Measurements from ENCODE around the gene CXorf49B.
"Not testable (repeated sequence)": the region's sequence is repeated elsewhere in the genome, so short reads cannot be mapped to it uniquely, and the experiment has no call there.

The CXorf49B gene

GRCh38 chrX:71763049-71763448, at the start of gene CXorf49B:
TSS of gene CXorf49B (plus strand) at chrX:71763349. CDS start at chrX:71763424, 75 bp downstream.
- not testable (repeated sequence) for DNase-seq

DNA sequence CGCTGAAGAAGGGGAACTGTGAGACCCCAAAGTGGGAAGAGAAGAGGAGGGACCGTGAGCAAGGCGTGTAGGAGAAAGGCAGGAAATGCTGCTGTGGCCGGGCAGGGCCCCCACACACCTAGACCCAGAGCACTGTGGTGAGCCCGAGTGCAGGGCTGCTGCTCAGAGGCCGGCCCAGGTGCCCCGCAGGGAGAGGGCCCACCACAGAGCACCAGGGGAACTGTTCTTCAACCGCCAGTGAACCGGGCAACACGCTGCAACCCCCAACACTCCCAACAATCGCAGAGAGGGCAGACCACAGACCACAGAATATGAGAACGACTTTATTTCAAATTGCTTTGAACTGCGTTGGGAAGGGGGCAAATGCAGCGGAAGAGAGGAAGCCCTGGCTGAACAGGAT, 49.1 kb upstream of the CXorf49B start:
- not testable (repeated sequence) for DNase-seq

DNA sequence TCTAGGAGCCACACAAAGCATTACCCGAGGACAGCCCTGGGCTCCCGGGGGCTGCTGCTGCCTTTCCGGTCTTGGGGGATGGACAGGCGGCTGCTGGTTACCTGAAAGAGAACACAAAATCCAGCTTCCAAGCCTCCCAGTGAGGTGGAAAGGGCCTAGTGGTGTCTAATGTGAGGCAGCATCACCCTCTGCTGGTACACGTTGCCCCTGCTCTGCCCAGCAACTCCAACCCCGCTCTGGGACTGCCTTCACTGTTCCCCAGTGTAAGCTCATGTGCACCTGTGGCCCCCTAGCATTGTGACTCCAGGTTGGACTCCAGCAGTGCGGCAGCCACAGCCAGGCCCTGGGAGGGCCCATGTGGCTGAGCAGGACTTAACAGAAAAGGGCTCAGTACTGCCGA, 47.6 kb upstream of the CXorf49B start:
- DNase-seq, result not testable (repeated sequence)

- not testable (repeated sequence) for DNase-seq
These were observed 46.8 kb upstream of the CXorf49B start for GRCh38 chrX:71716323-71716722.

DNA sequence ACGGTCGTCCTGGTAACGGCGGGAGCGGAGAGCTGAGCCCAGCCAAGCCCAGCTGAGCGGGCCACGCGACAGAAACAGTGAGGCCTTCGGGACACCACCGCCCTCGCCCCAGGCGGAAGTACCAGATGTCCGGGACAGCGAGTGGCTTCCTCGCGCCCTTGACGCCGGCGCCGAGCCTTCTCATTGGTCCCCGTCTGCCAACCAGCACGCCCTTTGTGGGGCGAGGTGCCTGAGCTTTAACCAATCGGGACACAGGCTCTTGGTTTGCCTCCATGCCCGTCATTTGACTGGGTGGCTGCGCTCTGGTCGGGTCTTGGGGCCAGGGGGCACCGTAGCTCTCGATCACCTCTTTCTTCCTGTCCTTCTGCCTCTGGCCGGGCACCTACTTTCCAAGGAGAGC, 45.0 kb upstream of the CXorf49B start, which contains the start of gene CXorf49:
CXorf49 (minus strand) TSS at position 101 of the 400 bp plus-strand sequence. CDS start 134 bp downstream, outside the sequence.
- DNase-seq, result not testable (repeated sequence)

GRCh38 chrX:71719195-71719594, 44.0 kb upstream of the CXorf49B start:
- DNase-seq, result not testable (repeated sequence)

DNA sequence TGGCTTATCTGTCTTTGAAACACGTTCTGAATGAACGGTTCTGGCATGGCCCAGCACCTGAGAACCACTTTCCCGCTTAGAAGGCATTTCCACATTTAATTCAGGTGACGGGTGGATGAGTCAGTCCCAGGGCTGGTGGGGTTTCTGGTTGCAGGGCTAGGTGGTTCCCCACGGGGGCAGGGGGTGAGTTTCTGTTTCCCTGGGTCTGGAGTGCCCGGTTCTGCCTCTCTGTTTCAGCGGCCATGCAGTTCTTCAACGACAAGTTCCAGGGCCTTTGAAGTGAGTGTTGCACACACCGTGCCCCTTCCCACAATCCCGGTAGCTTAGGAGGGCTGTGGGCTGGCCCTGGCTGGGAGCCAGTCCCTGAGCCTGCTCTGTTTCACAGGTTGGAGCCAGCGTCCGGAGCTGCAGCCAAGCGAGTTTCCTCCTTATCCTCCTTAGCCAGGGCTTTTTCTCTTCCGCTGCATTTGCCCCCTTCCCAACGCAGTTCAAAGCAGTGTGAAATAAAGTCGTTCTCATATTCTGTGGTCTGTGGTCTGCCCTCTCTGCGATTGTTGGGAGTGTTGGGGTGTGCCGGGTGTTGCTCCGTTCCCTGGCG, 42.8 kb upstream of the CXorf49B start:
- DNase-seq, result not testable (repeated sequence)

DNA sequence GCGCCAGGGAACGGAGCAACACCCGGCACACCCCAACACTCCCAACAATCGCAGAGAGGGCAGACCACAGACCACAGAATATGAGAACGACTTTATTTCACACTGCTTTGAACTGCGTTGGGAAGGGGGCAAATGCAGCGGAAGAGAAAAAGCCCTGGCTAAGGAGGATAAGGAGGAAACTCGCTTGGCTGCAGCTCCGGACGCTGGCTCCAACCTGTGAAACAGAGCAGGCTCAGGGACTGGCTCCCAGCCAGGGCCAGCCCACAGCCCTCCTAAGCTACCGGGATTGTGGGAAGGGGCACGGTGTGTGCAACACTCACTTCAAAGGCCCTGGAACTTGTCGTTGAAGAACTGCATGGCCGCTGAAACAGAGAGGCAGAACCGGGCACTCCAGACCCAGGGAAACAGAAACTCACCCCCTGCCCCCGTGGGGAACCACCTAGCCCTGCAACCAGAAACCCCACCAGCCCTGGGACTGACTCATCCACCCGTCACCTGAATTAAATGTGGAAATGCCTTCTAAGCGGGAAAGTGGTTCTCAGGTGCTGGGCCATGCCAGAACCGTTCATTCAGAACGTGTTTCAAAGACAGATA, 2.4 kb upstream of the CXorf49B start:
- not testable (repeated sequence) for DNase-seq

DNA sequence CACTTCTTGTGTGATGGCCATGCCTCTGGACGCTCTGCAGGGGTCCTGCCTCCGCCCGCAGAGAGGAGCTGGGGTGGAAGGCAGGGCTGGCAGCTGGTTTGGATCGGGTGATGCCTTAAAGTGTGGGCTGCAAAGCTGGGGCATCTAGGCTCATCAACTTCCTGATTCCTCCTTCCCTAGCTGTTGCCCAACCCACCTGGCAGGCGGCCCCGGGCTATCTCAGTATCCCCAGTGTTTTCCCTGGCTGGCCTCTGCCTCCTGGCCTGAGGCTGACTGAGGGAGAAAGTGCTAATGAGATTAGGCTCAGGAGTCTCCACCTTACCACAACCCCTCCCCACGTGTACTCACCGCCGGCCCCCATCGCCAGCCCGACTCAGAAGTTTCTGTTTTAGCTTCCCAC, 1.7 kb downstream of the CXorf49B start:
- not testable (repeated sequence) for DNase-seq

DNA sequence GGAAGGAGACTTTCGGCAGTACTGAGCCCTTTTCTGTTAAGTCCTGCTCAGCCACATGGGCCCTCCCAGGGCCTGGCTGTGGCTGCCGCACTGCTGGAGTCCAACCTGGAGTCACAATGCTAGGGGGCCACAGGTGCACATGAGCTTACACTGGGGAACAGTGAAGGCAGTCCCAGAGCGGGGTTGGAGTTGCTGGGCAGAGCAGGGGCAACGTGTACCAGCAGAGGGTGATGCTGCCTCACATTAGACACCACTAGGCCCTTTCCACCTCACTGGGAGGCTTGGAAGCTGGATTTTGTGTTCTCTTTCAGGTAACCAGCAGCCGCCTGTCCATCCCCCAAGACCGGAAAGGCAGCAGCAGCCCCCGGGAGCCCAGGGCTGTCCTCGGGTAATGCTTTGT, 2.5 kb downstream of the CXorf49B start:
- not testable (repeated sequence) for DNase-seq

DNA sequence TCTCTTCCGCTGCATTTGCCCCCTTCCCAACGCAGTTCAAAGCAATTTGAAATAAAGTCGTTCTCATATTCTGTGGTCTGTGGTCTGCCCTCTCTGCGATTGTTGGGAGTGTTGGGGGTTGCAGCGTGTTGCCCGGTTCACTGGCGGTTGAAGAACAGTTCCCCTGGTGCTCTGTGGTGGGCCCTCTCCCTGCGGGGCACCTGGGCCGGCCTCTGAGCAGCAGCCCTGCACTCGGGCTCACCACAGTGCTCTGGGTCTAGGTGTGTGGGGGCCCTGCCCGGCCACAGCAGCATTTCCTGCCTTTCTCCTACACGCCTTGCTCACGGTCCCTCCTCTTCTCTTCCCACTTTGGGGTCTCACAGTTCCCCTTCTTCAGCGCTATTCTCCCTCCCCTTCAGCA, 4.0 kb downstream of the CXorf49B start:
- not testable (repeated sequence) for DNase-seq

GRCh38 chrX:71778322-71778721, 15.2 kb downstream of the CXorf49B start:
- DNase-seq, result not testable (repeated sequence)

- DNase-seq, result not testable (repeated sequence)
These were observed 19.2 kb downstream of the CXorf49B start for GRCh38 chrX:71782225-71782949.

- not testable (repeated sequence) for DNase-seq
These were observed 19.8 kb downstream of the CXorf49B start for GRCh38 chrX:71782950-71783299.

DNA sequence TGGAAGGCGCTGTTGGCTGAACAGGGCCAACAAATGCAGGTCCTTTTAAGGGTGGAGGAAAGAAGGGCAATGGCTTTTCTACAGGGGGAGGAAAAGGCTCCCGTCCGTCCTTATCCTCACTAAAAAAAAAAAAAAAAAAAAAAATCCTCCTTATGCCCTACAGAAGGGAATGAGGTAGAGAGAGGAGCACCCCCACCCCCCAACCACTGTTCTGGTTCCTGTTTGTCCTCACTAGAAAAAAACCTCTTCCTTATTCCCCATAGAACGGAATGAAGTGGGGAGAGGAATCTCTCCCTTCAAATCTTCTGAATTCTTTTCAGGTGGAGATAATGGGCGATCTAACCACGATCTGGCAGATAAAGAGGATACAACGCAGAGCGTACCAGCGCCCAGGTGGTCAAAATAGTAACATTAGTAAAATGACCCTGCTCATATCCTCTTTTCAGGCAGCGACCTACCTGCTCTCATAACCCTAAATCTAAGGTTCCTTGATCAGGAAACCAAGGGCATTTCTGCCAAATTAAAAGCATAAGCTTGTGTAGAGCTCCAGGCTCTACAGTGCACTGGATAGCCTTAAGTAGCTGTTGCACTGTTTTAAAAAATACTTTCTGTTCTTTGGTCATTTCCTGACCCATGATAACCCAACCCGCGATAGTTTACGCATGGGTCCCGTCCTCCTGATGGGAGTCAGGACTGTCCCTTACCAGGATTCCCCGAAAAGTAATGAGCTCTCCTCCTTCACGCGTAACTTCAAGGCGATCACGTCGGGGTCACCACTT, 20.6 kb downstream of the CXorf49B start:
- DNase-seq, result not testable (repeated sequence)

DNA sequence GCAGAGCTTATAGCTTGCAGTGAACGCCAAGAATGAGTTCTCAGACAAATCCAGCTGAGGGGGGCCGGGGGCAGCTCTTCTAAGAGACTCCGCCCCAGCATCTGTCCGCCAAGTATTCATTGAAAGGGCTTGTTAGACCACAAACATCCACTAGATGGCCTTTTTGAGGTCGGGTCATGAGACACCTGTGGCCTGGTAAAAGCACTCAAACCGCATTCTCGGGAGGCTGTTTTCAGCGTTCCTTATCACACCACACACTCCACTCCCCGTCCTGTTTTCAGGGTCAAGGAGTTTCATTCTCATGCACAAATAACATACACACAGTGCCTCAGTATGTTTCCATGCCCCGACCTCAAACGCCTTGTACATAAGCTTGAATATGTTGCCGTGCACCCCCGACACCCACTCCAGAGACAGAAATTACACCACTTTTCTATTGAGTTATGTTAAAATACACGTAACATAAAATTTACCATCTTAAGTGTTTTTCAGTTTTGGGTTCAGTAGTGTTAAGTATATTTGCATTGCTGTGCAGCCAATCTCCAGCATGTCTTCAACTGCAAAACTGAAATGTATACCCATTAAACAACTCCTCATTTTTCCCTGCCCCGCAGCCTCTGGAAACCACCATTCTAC, 21.3 kb downstream of the CXorf49B start:
- not testable (repeated sequence) for DNase-seq

- DNase-seq, result not testable (repeated sequence)
These were observed 43.3 kb downstream of the CXorf49B start for GRCh38 chrX:71806450-71806849.

DNA sequence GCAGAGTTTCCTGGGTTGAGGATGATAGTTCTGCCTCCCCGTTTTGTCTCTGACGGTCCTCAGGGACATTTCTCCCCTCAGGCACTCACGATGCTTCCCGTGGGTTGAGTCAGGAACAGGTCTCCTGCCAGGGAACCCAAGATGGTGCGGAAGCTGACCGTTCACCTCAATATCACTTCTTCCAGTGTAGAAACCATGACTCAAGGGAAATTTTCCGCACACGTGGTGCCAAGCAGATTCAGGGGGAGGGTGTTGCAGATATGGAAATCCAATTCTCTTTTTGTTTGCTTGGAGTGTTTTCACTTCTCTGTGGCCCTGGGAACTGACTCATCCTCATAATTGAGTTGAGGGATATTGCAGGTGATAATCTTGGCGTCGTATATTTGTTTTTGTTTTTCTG, 46.7 kb downstream of the CXorf49B start:
- DNase-seq, result no peak

- no peak for DNase-seq
These were observed 51.2 kb downstream of the CXorf49B start for GRCh38 chrX:71814123-71814912.

DNA sequence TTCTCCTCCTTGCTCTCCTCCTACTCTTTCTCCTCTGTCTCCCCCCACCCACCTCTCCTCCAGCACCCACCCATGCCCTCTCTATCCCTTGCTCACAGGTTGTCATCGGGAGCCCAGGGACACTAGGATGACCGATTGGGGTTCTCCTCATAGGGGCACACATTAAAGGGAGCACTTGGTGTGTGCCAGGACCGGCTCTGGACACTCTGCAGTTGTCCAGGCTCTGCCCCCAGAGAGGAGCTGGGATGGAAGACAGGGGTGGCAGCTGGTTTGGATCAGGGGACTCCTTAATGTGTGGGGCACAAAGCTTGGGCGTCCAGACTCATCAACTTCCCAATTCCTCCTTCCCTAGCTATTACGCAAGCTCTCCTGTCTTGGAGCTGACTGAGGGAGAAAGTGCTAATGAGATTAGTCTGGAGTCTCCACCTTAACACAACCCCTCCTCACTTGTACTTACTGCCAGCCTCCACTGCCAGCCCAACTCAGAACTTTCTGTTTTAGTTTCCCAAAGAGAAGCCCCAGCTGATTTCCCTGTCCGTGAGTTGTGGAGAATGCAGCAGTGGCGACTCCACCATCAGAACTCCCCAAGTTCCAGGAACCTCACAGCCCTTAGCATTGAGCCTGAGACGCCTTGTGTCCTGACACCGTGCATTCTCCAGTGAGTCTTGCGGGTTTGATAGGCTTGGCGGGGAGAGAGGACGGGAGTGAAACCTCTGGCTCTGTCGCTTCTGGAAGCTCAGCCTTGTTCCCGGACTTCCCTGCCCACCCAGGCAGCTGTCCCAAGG, 52.2 kb downstream of the CXorf49B start:
- no peak for DNase-seq

- no peak for DNase-seq
These were observed 52.7 kb downstream of the CXorf49B start for GRCh38 chrX:71815906-71816156.

All from NCI-H69 (cell line).